ENCODE data around the gene SRGAP3.

The SRGAP3 gene

GRCh38 chr3:9036404-9037131 lies 212.9 kb downstream of the SRGAP3 start:
- DNase-seq: no peak

GRCh38 chr3:9035961-9036360 lies 213.5 kb downstream of the SRGAP3 start:
- DNase-seq: no peak

- DNase-seq: no peak
Measured at GRCh38 chr3:9035473-9035872, 214.0 kb downstream of the SRGAP3 start.

GRCh38 chr3:9033867-9034266 lies 215.6 kb downstream of the SRGAP3 start:
- no peak for DNase-seq

GRCh38 chr3:9032231-9032777 lies 217.1 kb downstream of the SRGAP3 start:
- DNase-seq: no peak

GRCh38 chr3:9030034-9030433 lies 219.4 kb downstream of the SRGAP3 start:
- DNase-seq: no peak

- DNase-seq: peak; percentile 23
Measured at GRCh38 chr3:9028134-9028533, 221.3 kb downstream of the SRGAP3 start.

GRCh38 chr3:9026320-9027045 lies 223.0 kb downstream of the SRGAP3 start:
- DNase-seq: no peak

- DNase-seq: no peak
Measured at GRCh38 chr3:9024341-9024740, 225.1 kb downstream of the SRGAP3 start.

- no peak for DNase-seq
Measured at GRCh38 chr3:9023226-9023590, 226.2 kb downstream of the SRGAP3 start.

- no peak for DNase-seq
Measured at GRCh38 chr3:9022305-9023225, 226.9 kb downstream of the SRGAP3 start.

GRCh38 chr3:9021271-9022009 lies 228.0 kb downstream of the SRGAP3 start:
- DNase-seq: no peak

GRCh38 chr3:9020426-9020825 lies 229.0 kb downstream of the SRGAP3 start:
- no peak for DNase-seq

GRCh38 chr3:9019259-9019961 lies 230.0 kb downstream of the SRGAP3 start:
- DNase-seq: no peak

- no peak for DNase-seq
Measured at GRCh38 chr3:9015250-9015649, 234.2 kb downstream of the SRGAP3 start.

GRCh38 chr3:9013782-9014563 lies 235.5 kb downstream of the SRGAP3 start:
- DNase-seq: no peak

GRCh38 chr3:9012521-9012920 lies 236.9 kb downstream of the SRGAP3 start:
- no peak for DNase-seq

GRCh38 chr3:9009976-9010545 lies 239.4 kb downstream of the SRGAP3 start:
- no peak for DNase-seq

GRCh38 chr3:9008550-9009255 lies 240.7 kb downstream of the SRGAP3 start:
- no peak for DNase-seq

GRCh38 chr3:9007928-9008327 lies 241.5 kb downstream of the SRGAP3 start:
- DNase-seq: no peak
